T-helper 1 cell (primary cell): ENCODE measurements around the gene GATB.

Experiments
- DNase-seq, 5 donors: peaks; one replicate each; pipeline ENCODE4 v3.0.0-alpha.2; 2012 to 2020

GATB gene

DNA sequence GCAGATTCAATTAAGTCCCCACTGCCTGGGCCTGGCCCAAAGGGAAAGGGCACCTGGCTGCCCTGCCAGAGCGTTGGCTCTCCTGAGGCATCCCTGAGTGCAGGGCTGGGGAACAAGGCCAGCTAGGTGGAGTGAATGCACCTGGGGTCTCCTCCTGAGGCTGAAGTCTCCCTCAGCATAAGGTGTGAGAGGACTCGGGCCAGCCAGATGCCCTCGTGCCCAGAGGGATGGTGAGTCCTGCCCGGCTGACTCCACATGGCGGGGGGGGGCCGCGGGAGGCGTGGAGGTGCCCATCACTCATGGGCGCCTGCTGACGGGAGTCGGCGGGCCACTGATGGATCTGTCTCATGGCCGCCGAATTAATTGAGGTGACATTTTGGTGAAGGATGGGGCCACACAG lies 87.8 kb downstream of the GATB start:
- no peak for DNase-seq

DNA sequence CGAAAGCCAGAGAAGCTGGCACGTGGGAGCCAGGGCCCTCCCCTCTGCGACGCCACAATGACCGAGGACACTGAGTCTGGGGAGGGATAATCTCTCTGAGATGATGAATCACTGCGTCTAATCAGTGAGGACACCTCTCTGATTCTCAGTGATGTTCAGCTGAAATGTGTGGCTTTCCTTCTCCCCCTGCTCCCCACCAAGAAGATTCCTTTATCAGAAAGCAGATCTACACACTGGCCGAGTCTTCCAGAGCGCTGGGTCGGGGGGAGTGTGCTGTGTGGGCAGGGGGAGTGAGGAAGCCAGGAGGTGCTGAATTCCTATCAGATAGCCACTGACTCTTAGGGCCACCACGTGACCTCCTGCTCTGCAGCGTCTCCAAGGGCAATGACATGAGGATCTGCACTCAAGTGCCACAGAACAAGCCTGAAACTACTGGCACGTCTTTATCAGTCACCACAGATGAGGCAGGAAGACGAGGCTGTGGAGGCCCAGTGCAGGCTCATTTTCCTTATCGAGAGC lies 89.2 kb downstream of the GATB start:
- DNase-seq, result no peak

GRCh38 chr4:151670843-151671242 lies 90.0 kb downstream of the GATB start:
- no peak for DNase-seq

- no peak for DNase-seq
Measured at GRCh38 chr4:151669990-151670389, 90.8 kb downstream of the GATB start.

DNA sequence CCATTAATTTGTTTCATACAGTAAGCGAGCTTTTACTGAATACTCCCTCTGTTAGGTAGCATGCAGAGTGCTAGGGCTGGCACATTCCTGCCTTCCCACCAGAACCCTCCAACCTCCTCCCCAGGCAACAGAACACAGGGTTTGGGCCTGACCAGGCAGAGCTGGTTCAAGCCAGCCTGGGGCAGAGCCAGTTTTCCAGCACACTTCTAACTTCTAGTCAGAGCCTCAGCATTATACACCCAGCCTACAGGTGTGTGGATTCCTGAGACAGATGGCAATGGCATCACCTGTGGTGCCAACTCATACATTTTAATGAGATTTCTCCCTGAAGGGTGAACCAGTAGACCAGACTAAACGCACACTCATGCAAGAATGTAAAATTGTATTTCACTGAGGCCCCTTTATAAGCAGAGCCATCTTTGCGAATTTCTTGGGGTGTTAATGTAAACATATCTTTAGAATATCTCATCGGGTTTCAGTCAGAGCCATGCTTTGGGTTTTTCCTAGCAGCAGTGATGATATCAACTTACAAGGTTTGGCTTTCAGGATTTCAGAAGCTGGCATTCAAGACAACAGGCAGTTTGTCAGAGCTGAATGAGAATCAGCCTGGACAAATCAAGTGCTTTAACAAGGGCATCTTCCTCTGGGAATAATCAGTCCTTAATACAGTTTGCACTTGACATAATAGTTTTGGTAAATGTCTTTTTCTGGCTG lies 92.0 kb downstream of the GATB start:
- DNase-seq, result no peak

DNA sequence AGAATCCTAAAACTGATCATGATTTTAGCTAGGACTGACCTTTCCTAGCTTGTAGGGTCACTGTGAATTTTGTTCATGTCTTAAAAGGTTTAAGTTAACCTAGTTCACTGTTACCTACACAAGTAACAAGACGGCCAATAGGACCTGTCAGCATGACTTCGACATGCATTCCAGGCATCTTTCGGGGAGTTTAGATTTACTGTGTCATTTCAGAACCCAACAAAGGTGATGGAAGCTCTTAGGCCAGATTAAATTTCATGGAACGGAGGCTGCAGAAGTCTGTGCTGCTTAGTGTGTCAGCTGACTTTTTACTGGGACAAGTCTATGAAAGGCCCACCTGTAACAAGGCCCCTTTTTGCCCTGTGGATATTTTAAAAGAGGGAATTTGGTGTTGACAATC lies 93.1 kb downstream of the GATB start:
- no peak for DNase-seq

- DNase-seq, result peak in 1 of 5 donors; percentile 71
Measured at GRCh38 chr4:151667048-151667447, 93.8 kb downstream of the GATB start.

- DNase-seq, result no peak
Measured at GRCh38 chr4:151666501-151666900, 94.3 kb downstream of the GATB start.

GRCh38 chr4:151665785-151666127 lies 95.1 kb downstream of the GATB start:
- DNase-seq, result no peak

DNA sequence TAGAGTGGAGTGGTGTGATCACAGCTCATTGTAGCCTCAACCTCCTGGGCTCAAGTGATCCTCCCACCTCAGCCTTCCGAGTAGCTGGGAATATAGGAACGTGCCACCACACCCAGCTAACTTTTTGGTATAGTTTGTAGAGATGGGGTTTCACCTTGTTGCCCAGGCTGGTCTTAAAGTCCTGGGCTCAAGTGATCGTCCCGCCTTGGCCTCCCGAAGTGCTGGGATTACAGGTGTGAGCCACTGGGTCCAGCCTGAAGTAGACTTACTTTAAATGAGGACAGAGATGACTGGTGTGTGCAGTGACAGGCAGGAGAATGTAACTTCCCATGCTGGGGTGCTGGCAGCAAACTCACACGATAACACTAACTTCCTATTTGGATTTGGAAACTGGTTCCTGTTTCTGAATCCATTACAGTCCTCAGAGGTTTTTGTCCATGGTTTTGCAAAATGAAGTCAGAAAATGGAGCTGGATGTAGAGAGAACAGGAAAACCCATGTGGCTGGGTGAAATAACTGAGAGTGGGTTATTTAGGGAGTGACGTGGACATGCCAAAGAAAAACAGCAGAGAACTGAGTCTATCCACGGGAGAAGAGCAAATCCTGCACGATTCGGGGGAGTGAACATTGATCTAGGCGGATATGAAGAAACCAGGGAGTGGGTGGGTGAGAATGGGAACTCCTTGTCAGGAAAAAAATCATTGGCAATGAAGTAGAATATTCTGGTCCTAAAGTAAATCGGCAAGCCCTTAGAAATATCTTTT lies 95.6 kb downstream of the GATB start:
- no peak for DNase-seq

- no peak for DNase-seq
Measured at GRCh38 chr4:151664289-151664688, 96.5 kb downstream of the GATB start.

DNA sequence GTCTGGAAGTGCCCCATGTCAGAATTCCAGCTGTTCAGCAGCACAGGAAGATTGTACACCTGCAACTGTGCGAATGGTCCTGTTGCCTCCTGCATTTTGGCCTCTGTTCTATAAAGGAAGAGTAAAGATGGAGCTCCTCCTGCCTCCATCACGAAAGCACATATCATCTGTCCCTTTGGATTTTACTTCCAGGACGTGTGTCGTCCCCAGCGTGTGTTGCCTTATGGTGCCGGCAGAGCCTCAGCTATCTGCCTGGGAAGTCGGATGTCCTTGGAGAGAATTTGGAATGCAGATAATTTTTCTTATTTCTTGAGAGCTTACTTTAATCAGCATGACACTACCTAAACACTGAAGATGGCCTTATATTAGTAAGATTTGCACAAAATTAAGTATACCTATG lies 97.7 kb downstream of the GATB start:
- no peak for DNase-seq

- no peak for DNase-seq
Measured at GRCh38 chr4:151661873-151662272, 98.9 kb downstream of the GATB start.

DNA sequence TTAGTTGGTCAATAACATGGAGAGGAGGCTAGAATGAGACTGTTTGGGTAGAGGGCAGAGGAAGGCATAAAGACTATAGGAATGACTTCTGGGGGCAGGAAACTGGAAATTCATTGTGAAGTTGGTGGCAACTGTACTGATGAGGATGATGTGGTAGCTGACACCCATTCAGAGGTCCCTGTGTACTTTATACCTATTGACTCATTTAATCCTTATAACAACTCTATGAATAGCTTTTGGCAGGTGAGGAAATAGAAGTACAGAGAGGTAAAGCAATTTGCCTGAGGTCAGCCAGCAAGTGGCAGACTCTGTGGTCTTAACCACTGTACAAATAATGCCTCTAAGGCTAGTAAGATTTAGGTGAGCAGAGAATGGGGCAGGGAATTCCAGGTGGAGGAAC lies 100.1 kb downstream of the GATB start:
- no peak for DNase-seq

DNA sequence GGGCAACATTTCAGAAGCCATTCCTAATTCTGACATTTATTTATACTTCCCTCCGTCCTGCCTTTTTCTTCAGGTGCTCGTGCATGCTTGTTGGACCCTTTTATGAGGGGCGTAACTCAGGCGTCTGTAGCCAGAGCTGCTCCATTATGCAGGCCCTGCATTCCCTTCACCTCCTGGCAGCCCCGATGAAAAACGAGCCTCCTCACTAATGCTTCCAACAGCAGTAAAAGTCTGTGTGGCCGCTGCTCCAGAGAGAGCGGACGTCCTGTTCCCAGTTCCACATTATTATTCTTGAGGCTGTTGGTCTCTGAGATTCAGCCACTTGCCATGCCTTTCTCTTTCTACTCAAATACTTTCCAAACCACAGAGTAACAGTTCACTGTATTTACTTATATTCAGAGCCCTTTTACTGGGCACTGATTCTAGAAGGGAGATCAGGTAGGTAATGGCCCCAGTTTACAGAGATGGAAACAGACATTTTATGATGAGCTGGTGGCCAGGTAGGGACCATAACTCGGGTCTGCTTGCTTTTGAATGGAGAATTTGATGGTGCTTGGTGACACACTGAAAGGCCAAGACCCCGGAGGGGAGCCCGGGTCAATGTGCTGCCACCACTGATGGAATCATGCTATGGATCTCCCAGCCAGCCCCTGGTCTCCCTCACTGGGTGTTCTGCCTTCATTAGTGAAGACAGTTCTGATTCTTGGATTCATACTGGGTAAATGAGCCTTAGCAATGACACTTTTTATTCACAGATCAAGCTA lies 101.0 kb downstream of the GATB start:
- DNase-seq, result no peak

DNA sequence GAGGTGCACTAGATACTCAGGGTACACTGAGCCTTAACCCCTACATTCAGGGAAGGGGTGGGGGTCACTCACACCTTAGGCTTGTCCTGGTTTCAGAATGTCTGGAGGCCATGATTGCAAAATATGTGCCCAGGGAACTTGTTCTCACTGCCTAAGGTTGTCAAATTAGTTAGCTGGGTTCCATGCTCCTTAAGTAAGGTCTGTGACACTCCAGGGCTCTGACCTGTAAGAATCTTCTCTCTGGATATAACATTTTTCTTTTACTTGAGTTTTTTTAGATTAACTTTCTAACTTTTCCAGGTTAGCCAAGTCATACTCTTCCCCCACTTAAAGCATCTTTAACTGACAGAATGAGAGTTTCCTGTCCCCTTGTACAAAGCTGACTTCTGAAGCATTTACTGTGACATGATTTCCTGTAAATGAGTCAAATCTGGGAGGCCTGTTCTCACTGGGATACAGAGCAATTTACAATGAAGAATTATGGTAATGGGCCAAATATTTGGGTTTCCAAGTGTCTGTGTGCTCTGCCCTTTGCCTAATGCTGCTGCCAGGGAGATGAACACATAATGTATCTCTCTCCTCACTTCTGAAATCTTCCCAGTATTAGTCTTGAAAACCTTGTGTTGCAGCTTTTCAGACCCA lies 101.7 kb downstream of the GATB start:
- DNase-seq, result peak in 1 of 5 donors; percentile 65

DNA sequence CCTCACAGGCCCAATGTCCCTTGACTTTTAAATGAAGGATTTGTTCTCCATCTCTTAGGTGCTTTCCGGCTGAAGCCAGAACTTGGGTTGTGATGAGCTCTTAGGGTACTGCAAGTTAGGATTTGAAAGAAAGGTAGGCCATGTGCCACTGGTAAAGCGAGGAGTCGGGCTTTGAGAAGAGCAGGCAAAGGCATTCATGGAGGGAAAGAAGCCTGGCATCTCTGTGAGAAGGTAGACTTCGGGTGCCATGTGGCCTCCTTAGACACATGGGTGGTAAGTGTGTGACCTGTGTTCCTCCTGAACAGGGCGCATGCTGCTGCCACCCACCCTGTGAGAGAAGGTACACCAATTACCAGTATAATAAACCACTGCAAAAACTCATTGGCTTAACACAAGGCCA lies 102.9 kb downstream of the GATB start:
- no peak for DNase-seq

DNA sequence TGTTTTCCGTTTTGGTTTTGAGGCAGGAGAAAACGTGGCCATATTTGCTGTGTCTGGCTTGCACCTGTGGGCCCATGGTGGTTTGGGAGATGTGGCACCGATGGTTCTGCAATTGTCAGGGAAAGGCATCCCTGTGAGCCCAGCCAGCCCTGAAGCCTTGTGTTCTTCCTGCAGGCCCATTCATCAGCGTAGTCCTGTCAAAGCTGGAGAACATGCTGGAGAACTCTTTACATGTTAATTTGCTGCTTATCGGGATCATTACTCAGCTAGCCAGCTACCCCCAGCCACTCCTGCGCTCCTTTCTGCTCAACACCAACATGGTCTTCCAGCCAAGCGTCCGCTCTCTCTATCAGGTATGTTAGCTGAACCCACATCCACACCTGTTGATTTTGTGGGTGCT lies 104.7 kb downstream of the GATB start:
- no peak for DNase-seq

- DNase-seq, result no peak
Measured at GRCh38 chr4:151653548-151653918, 107.3 kb downstream of the GATB start.

- no peak for DNase-seq
Measured at GRCh38 chr4:151652841-151653547, 107.8 kb downstream of the GATB start.

DNA sequence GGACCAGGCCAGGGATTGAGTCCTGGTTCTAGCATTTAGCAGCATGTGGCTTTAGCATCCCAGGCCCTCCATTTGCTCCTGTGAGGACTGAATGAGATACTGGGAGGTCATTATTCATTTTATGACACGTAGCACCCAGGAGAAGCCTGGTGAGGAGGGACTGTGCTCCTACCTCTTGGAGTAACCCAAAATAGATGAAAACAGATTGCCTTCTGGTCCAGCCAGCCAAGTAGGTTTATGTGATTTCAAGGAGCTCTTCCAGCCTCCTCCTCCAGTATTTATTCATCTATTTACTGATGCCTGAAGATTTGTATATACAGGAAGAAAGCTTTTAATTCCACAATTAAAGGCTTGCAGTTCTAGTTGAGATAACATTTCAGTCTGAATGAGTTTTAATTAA lies 109.3 kb downstream of the GATB start:
- no peak for DNase-seq

GRCh38 chr4:151649479-151649878 lies 111.3 kb downstream of the GATB start:
- no peak for DNase-seq

- DNase-seq, result no peak
Measured at GRCh38 chr4:151646322-151646721, 114.5 kb downstream of the GATB start.
